ENCODE data around the gene LGALS3BP.

DNA sequence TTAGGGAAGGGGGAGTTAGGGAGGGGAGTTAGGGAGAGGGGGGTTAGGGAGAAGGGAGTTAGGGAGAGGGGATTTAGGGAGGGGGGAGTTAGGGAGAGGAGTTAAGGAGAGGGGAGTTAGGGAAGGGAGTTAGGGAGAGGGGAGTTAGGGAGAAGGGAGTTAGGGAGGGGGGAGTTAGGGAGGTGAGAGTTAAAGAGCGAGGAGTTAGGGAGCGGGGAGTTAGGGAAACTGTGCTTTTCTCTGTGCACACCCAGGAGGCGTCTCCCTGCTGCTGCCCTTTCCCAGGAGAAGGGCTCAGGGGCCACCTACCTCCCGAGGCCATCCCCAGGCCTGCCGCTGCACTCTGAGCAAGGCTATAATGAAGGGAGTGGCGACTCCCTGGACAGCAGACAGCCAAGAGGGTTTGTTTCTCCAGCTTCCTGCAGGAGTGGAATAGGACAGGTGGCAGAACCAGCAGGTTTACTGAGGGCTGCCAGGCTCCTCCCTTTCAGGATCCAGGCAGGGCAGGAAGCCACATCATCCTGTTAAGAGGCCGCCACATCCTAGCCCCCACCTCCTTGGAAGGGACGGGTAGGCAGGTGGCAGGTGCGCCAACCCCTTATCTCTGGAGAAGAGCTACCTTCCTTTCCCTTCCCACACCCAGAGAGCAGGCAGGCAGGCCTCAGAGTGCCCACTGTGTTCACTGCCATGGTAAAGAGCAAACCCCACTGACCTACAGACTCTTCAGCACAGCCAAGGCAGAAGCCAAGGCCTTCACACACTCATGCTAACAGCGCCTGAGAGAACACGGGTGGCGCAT lies 25.5 kb upstream of the LGALS3BP start:
- TF ChIP-seq, protein P1, sequence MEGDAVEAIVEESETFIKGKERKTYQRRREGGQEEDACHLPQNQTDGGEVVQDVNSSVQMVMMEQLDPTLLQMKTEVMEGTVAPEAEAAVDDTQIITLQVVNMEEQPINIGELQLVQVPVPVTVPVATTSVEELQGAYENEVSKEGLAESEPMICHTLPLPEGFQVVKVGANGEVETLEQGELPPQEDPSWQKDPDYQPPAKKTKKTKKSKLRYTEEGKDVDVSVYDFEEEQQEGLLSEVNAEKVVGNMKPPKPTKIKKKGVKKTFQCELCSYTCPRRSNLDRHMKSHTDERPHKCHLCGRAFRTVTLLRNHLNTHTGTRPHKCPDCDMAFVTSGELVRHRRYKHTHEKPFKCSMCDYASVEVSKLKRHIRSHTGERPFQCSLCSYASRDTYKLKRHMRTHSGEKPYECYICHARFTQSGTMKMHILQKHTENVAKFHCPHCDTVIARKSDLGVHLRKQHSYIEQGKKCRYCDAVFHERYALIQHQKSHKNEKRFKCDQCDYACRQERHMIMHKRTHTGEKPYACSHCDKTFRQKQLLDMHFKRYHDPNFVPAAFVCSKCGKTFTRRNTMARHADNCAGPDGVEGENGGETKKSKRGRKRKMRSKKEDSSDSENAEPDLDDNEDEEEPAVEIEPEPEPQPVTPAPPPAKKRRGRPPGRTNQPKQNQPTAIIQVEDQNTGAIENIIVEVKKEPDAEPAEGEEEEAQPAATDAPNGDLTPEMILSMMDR (IDR thresholded peaks at IDR 0.05; ENCODE audit: low read length): no peak
- TF ChIP-seq EZH2 (IDR thresholded peaks at IDR 0.05; ENCODE audit: borderline replicate concordance, low read length): no peak

All from OCI-LY1 (cell line).